ENCODE measurements around the gene USP37. TPM values are rescaled to one million over a fixed set of nuclear protein-coding genes. Genes with fewer than 3 reads are reported as not detected.

The USP37 gene
- polyA plus RNA-seq, 2 of the 4 experiments (the other 2 are of a cell fraction), result 5.1 to 12.8 TPM

DNA sequence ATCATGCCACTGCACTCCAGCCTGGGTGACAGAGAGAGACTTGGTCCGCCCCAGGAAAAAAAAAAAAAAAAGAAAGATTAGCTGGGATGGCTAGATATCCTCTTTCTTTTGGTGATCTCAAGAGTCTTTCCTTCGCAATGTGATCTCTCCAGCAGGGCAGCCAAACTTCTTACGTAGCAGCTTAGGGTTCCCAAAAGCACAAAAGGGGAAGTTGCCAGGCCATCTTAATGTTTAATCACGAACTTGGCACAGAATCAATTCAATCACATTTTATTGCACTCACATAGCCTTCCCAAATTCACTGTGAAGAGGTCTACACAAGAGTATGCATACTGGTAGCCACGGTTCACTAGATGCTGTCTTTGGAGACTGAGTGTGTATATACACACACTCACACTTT lies 96.2 kb downstream of the USP37 start:
- no peaks in the 10 kb centered on the region for H3K4me1 ChIP-seq
- FAIRE-seq (no peak), ATAC-seq (no peak), DNase-seq (ENCODE audit: low read depth in 1 of 2, low spot score in 1 of 2) (no peak)
- ChIA-PET POLR2A (no interaction called here), CTCF (interaction anchor here (0.6 to 1.4 kb wide), 2 partner anchors 170 to 1024 kb away, joined by 3 to 4 read pairs; no protein-coding TSS in a partner anchor)
- no peak overlapping the region for H3K27ac ChIP-seq
- H3K4me2 ChIP-seq, result no peak overlapping the region
- H3K4me3 ChIP-seq, result no peak overlapping the region
- WGBS (ENCODE audit: missing lambda C conversion rate), result 92% methylated on average over 5 of the region's 5 CpGs
- no peak for TF ChIP-seq SMC3 (IDR thresholded peaks at IDR 0.05)
- TF ChIP-seq, protein P1, sequence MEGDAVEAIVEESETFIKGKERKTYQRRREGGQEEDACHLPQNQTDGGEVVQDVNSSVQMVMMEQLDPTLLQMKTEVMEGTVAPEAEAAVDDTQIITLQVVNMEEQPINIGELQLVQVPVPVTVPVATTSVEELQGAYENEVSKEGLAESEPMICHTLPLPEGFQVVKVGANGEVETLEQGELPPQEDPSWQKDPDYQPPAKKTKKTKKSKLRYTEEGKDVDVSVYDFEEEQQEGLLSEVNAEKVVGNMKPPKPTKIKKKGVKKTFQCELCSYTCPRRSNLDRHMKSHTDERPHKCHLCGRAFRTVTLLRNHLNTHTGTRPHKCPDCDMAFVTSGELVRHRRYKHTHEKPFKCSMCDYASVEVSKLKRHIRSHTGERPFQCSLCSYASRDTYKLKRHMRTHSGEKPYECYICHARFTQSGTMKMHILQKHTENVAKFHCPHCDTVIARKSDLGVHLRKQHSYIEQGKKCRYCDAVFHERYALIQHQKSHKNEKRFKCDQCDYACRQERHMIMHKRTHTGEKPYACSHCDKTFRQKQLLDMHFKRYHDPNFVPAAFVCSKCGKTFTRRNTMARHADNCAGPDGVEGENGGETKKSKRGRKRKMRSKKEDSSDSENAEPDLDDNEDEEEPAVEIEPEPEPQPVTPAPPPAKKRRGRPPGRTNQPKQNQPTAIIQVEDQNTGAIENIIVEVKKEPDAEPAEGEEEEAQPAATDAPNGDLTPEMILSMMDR (IDR thresholded peaks at IDR 0.05), result no peak
- no peak for TF ChIP-seq JUN (IDR thresholded peaks at IDR 0.05)
- no peak for TF ChIP-seq POLR2A (IDR thresholded peaks at IDR 0.05; ENCODE audit: low read length)
- no peak for TF ChIP-seq HOXB13 (CRISPR knock-in tag; IDR thresholded peaks at IDR 0.05; ENCODE audit: low read depth)
- TF ChIP-seq BHLHE40 (IDR thresholded peaks at IDR 0.05; ENCODE audit: low read depth, low read length), result no peak
- TF ChIP-seq RCOR1 (IDR thresholded peaks at IDR 0.05; ENCODE audit: low read depth, low read length), result no peak
- no peaks in the 10 kb centered on the region for H3K9me3 ChIP-seq

DNA sequence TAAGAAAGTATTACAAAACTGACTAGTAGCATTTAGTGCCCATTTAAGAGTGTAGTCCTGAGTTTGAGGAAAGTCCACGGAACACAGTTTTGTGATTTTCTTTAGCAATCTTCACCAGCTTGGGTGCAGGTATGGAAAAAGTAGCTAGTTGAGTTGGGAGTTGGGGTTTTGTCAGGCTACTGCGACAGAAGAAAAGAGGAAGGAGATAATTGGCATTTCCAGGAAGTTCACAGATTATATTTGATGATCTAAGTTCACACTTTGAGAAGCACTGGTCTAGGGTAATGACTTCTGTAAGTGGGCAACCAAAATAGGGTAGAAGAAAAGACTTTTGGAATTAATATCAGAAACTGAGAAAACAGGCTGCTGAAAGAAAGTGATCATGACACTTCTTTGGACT lies 97.1 kb downstream of the USP37 start:
- no peak for TF ChIP-seq SREBF2 (IDR thresholded peaks at IDR 0.05)
- no peak for TF ChIP-seq CBX2 (IDR thresholded peaks at IDR 0.05; ENCODE audit: borderline replicate concordance, low read depth)
- TF ChIP-seq, protein P2, sequence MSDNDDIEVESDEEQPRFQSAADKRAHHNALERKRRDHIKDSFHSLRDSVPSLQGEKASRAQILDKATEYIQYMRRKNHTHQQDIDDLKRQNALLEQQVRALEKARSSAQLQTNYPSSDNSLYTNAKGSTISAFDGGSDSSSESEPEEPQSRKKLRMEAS (IDR thresholded peaks at IDR 0.05), result no peak
- ATAC-seq (no peak), FAIRE-seq (no peak), DNase-seq (ENCODE audit: low read depth in 1 of 2, low spot score in 1 of 2) (no peak)
- H3K4me1 ChIP-seq, result no peaks in the 10 kb centered on the region
- H3K9me3 ChIP-seq, result no peaks in the 10 kb centered on the region
- CTCF ChIA-PET, result interaction anchor here (1.0 to 1.4 kb wide), 3 partner anchors 21 to 169 kb away, joined by 3 to 4 read pairs (median 3); no protein-coding TSS in a partner anchor
- 97% methylated on average over 2 of the region's 2 CpGs for WGBS (ENCODE audit: missing lambda C conversion rate)
- H3K4me2 ChIP-seq, result no peak overlapping the region
- no peak overlapping the region for H3K27ac ChIP-seq
- no peak overlapping the region for H3K4me3 ChIP-seq
- POLR2A ChIA-PET, result no interaction called here

DNA sequence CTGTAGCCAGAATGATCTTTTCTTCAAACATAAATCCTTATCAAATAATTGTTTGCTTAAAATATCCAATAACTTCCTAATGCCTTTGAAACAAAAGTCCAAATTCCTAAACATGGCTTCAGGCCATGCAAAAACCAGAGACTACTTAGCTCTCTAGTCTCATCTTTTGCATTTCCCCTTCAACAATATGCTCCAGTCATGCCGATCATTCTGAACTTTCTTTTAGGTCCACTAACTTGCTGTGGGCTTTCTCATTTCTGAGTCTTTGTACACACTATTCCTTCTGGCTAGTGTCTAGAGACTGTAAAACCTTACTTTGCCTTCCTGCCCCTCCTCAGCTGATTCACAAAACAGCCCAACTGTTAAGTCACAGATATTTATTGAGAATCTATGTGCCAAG lies 97.7 kb downstream of the USP37 start:
- no peak for ATAC-seq
- H3K27ac ChIP-seq, result no peak overlapping the region
- 0% methylated on average over 1 of the region's 1 CpG for WGBS (ENCODE audit: missing lambda C conversion rate)
- H3K9me3 ChIP-seq, result no peaks in the 10 kb centered on the region
- no peak overlapping the region for H3K4me2 ChIP-seq
- no peak for DNase-seq (ENCODE audit: low read depth in 1 of 2, low spot score in 1 of 2)
- H3K4me1 ChIP-seq, result no peaks in the 10 kb centered on the region
- ChIA-PET CTCF (interaction anchor here (1.4 kb wide), 1 partner anchor 169 kb away, joined by 4 read pairs; no protein-coding TSS in a partner anchor), POLR2A (no interaction called here)
- TF ChIP-seq, protein P3, sequence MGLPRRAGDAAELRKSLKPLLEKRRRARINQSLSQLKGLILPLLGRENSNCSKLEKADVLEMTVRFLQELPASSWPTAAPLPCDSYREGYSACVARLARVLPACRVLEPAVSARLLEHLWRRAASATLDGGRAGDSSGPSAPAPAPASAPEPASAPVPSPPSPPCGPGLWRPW (IDR thresholded peaks at IDR 0.05), result no peak
- no peak for TF ChIP-seq PHF8 (IDR thresholded peaks at IDR 0.05; ENCODE audit: borderline replicate concordance, low read depth)
- TF ChIP-seq JUNB (IDR thresholded peaks at IDR 0.05), result no peak
- no peak for TF ChIP-seq EHF (CRISPR knock-in tag; IDR thresholded peaks at IDR 0.05)
- TF ChIP-seq JUN (IDR thresholded peaks at IDR 0.05), result no peak
- TF ChIP-seq, protein P1 (IDR thresholded peaks at IDR 0.05), result no peak
- no peak for TF ChIP-seq NR3C1 (IDR thresholded peaks at IDR 0.05)
- no peak for TF ChIP-seq MAZ (IDR thresholded peaks at IDR 0.05; ENCODE audit: borderline replicate concordance, low read depth, low read length)
- TF ChIP-seq HOXB5 (CRISPR knock-in tag; IDR thresholded peaks at IDR 0.05), result no peak
- TF ChIP-seq HOXB13 (CRISPR knock-in tag; IDR thresholded peaks at IDR 0.05; ENCODE audit: low read depth), result no peak
- no peak for TF ChIP-seq POLR2AphosphoS2 (conservative IDR thresholded peaks at IDR 0.05; ENCODE audit: low read length)
- TF ChIP-seq, protein P4, sequence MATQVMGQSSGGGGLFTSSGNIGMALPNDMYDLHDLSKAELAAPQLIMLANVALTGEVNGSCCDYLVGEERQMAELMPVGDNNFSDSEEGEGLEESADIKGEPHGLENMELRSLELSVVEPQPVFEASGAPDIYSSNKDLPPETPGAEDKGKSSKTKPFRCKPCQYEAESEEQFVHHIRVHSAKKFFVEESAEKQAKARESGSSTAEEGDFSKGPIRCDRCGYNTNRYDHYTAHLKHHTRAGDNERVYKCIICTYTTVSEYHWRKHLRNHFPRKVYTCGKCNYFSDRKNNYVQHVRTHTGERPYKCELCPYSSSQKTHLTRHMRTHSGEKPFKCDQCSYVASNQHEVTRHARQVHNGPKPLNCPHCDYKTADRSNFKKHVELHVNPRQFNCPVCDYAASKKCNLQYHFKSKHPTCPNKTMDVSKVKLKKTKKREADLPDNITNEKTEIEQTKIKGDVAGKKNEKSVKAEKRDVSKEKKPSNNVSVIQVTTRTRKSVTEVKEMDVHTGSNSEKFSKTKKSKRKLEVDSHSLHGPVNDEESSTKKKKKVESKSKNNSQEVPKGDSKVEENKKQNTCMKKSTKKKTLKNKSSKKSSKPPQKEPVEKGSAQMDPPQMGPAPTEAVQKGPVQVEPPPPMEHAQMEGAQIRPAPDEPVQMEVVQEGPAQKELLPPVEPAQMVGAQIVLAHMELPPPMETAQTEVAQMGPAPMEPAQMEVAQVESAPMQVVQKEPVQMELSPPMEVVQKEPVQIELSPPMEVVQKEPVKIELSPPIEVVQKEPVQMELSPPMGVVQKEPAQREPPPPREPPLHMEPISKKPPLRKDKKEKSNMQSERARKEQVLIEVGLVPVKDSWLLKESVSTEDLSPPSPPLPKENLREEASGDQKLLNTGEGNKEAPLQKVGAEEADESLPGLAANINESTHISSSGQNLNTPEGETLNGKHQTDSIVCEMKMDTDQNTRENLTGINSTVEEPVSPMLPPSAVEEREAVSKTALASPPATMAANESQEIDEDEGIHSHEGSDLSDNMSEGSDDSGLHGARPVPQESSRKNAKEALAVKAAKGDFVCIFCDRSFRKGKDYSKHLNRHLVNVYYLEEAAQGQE (IDR thresholded peaks at IDR 0.05), result no peak
- TF ChIP-seq EP300 (IDR thresholded peaks at IDR 0.05), result no peak
- TF ChIP-seq, protein P5, sequence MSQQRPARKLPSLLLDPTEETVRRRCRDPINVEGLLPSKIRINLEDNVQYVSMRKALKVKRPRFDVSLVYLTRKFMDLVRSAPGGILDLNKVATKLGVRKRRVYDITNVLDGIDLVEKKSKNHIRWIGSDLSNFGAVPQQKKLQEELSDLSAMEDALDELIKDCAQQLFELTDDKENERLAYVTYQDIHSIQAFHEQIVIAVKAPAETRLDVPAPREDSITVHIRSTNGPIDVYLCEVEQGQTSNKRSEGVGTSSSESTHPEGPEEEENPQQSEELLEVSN (IDR thresholded peaks at IDR 0.05; ENCODE audit: borderline replicate concordance, low read depth), result no peak
- no peak for FAIRE-seq
- no peak overlapping the region for H3K4me3 ChIP-seq
